GM23338 (cell line): Measurements from ENCODE around the gene EVI5L. TPM values are rescaled to one million over a fixed set of nuclear protein-coding genes. Genes with fewer than 3 reads are reported as not detected.

Source experiments
- ATAC-seq: fragments of 200-7000 bp; cut with Tn5 transposase; 3 replicates; pipeline ENCODE4 v1.9.1; 2020
- DNase-seq: peaks from one replicate; pipeline ENCODE4 v3.0.0-alpha.2; 2015; ENCODE audit warnings: low spot score
- H2AFZ ChIP-seq: fragments of 200-600 bp; sonication (generic); 2 replicates; pipeline ENCODE4 v1.8.0; 2016; ENCODE audit warnings: antibody characterized with exemption, mild to moderate bottlenecking, moderate library complexity
- H3F3A ChIP-seq: fragments of 200-600 bp; sonication (generic); replicated peaks from 2 replicates; pipeline ENCODE4 v1.8.0; 2017; ENCODE audit warnings: antibody characterized with exemption, mixed run types, low read depth
- H3K27ac ChIP-seq: fragments of 200-600 bp; sonication (generic); 2 replicates; pipeline ENCODE4 v1.6.1; 2016; ENCODE audit warnings: low read depth
- H3K27me3 ChIP-seq: fragments of 200-600 bp; sonication (generic); 2 replicates; pipeline ENCODE4 v1.8.0; 2016; ENCODE audit warnings: mild to moderate bottlenecking, mixed run types, moderate library complexity; ENCODE audit not compliant: insufficient read depth
- H3K36me3 ChIP-seq: fragments of 200-600 bp; sonication (generic); 2 replicates; pipeline ENCODE4 v1.8.0; 2016; ENCODE audit warnings: mild to moderate bottlenecking; ENCODE audit not compliant: insufficient read depth
- H3K4me1 ChIP-seq: fragments of 200-600 bp; sonication (generic); 2 replicates; pipeline ENCODE4 v1.8.0; 2016; ENCODE audit warnings: mild to moderate bottlenecking, moderate library complexity; ENCODE audit not compliant: insufficient read depth
- H3K4me2 ChIP-seq: fragments of 200-600 bp; sonication (generic); 2 replicates; pipeline ENCODE4 v1.7.1; 2017; ENCODE audit warnings: mixed run types
- H3K4me3 ChIP-seq: fragments of 200-600 bp; sonication (generic); 2 replicates; pipeline ENCODE4 v1.6.1; 2016; ENCODE audit warnings: mixed run types
- H3K79me2 ChIP-seq: fragments of 200-600 bp; sonication (generic); replicated peaks from 2 replicates; pipeline ENCODE4 v1.8.0; 2017; ENCODE audit warnings: mild to moderate bottlenecking; ENCODE audit not compliant: insufficient read depth
- H3K9me2 ChIP-seq: fragments of 200-600 bp; sonication (generic); 2 replicates; pipeline ENCODE4 v1.8.0; 2017; ENCODE audit not compliant: insufficient read depth
- H4K20me1 ChIP-seq: fragments of 200-600 bp; sonication (generic); replicated peaks from 2 replicates; pipeline ENCODE4 v1.8.0; 2017; ENCODE audit warnings: mild to moderate bottlenecking; ENCODE audit not compliant: insufficient read depth
- H3K27ac Mint-ChIP-seq: 2 replicates; pipeline ENCODE4 v1.8.0; 2020; ENCODE audit warnings: inconsistent platforms, mild to moderate bottlenecking, moderate library complexity, mixed read lengths
- H3K27me3 Mint-ChIP-seq: 3 replicates; pipeline ENCODE4 v1.8.0; 2022; ENCODE audit warnings: low read depth, mild to moderate bottlenecking, moderate library complexity, mixed read lengths, inconsistent platforms; ENCODE audit not compliant: insufficient read depth, poor library complexity
- H3K36me3 Mint-ChIP-seq: 3 replicates; pipeline ENCODE4 v1.8.0; 2021; ENCODE audit warnings: low read depth, mild to moderate bottlenecking, inconsistent platforms, moderate library complexity, mixed read lengths
- H3K4me1 Mint-ChIP-seq: 3 replicates; pipeline ENCODE4 v1.8.0; 2020; ENCODE audit warnings: mild to moderate bottlenecking, inconsistent platforms, mixed read lengths
- H3K4me3 Mint-ChIP-seq: 3 replicates; pipeline ENCODE4 v1.8.0; 2021; ENCODE audit warnings: moderate library complexity, mild to moderate bottlenecking, inconsistent platforms, mixed read lengths
- H3K9me3 Mint-ChIP-seq: 3 replicates; pipeline ENCODE4 v1.8.0; 2020; ENCODE audit warnings: moderate library complexity, mild to moderate bottlenecking, inconsistent platforms, mixed read lengths
- CREB1 ChIP-seq: fragments of 250-450 bp; sonication (Bioruptor Pico); IDR thresholded peaks from 2 replicates; pipeline ENCODE4 v1.5.0; 2020; ENCODE audit warnings: low read depth, mild to moderate bottlenecking, moderate library complexity
- EZH2 ChIP-seq: fragments of 200-600 bp; sonication (generic); IDR thresholded peaks from one replicate; pipeline ENCODE4 v1.8.0; 2017; ENCODE audit warnings: antibody characterized with exemption, mild to moderate bottlenecking, low read depth; ENCODE audit not compliant: unreplicated experiment
- JUNB ChIP-seq: IDR thresholded peaks from one replicate; pipeline ENCODE4 v1.6.1; 2016; ENCODE audit warnings: antibody characterized with exemption; ENCODE audit not compliant: unreplicated experiment
- NANOG ChIP-seq: IDR thresholded peaks from 2 replicates; pipeline ENCODE4 v1.6.1; 2016; ENCODE audit warnings: antibody characterized with exemption, borderline replicate concordance
- POLR2AphosphoS5 ChIP-seq: IDR thresholded peaks from 2 replicates; pipeline ENCODE4 v1.6.1; 2016; ENCODE audit warnings: antibody characterized with exemption, low read depth
- STAT1 ChIP-seq: IDR thresholded peaks from one replicate; pipeline ENCODE4 v1.6.1; 2016; ENCODE audit warnings: antibody characterized with exemption; ENCODE audit not compliant: unreplicated experiment
- ZNF114 ChIP-seq: fragments of 250-450 bp; sonication (Bioruptor Pico); IDR thresholded peaks from 2 replicates; pipeline ENCODE4 v1.5.0; 2020; ENCODE audit warnings: mild to moderate bottlenecking, moderate library complexity
- ZNF331 ChIP-seq: fragments of 250-450 bp; sonication (Bioruptor Pico); IDR thresholded peaks from 2 replicates; pipeline ENCODE4 v1.5.0; 2020; ENCODE audit warnings: low read depth, mild to moderate bottlenecking, moderate library complexity
- polyA plus RNA-seq: library from polyadenylated mRNA; unstranded; fragments of >200 nt; fragmentation: Nextera tagmentation; extraction: Ambion mirVana; gene quantifications from 2 replicates; pipeline ENCODE4 v1.2.1, GENCODE V29; 2016
- total RNA-seq: library from RNA; depleted of rRNA; stranded (reverse); fragments of >200 nt; shearing (Covaris generic); gene quantifications from 2 replicates; pipeline ENCODE4 v1.2.3, GENCODE V29; 2014
- TF ChIP-seq, protein P1 (sequence below): IDR thresholded peaks from one replicate; pipeline ENCODE4 v1.6.1; 2018; ENCODE audit warnings: antibody characterized with exemption; ENCODE audit not compliant: unreplicated experiment
- TF ChIP-seq, protein P2 (sequence below): IDR thresholded peaks from 2 replicates; pipeline ENCODE4 v1.6.1; 2016; ENCODE audit warnings: antibody characterized with exemption
- TF ChIP-seq, protein P3 (sequence below): fragments of 250-450 bp; sonication (Bioruptor Pico); IDR thresholded peaks from 2 replicates; pipeline ENCODE4 v1.5.0; 2020; ENCODE audit warnings: mild to moderate bottlenecking, moderate library complexity
- TF ChIP-seq, protein P4 (sequence below), 2 experiments: fragments of 200-600 bp in 1 of 2; sonication (generic) in 1 of 2; conservative IDR thresholded peaks; 2 replicates each; pipeline versions ENCODE4 v1.5.1 to v1.6.1; 2016 to 2017; ENCODE audit warnings: antibody characterized with exemption in 2 of 2, low read depth in 2 of 2, mild to moderate bottlenecking in 2 of 2, moderate library complexity in 1 of 2

Gene EVI5L
- total and polyA plus RNA-seq, 2 experiments from 2014 or later: 4.5 to 16.2 TPM

DNA sequence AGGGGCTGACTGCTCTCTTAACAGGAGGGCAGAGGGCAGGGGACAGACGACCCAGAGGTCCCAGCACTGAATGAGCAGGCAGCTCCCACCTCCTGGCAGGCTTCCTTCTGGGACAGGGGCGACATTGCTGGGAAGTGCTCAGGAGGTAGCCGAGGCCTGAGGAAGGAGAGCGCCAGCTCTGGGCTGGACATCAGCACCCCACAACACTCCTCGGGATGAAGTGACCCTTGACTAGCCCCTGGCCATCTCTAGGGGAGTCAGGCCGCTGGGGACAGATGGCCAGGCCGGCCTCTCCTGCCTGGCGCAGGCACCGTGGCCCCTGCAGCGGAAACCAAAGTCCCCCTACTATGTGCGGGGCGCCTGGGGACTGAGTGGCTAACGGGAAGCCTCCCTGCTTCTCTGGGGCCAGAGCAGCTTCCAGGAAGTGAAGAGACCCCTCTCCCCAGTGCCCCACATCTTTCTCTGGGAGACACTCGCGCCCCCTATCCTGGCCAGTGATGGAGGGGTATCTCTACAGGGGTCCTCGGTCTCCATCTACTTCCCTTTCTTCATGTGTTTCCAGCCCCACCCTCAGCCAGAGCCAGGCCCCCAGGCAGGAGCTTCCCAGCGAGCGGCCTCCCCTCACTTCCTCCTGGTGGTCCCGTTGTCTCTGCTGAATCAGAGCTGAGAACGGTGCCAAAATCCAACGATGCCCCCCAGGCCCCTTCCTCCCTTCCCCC lies 34.1 kb downstream of the EVI5L start:
- Histone ChIP-seq H3K4me1 (peaks cover 32% of the 10 kb centered on the region), H3K9me2 (no peaks in the 10 kb centered on the region), H3K36me3 (no peaks in the 10 kb centered on the region), H3K27me3 (peaks cover 67% of the 10 kb centered on the region), H3K79me2 (no peaks in the 10 kb centered on the region), H4K20me1 (no peaks in the 10 kb centered on the region), H3K4me3 (peak overlapping the region; percentile 67), H2AFZ (no peak overlapping the region), H3F3A (0 out of 2 replicates have a peak, but pooled peaks cover 8% of the 10 kb centered on the region), H3K4me2 (peak overlapping the region; percentile 84), H3K27ac (no peak overlapping the region)
- TF ChIP-seq, protein P1, sequence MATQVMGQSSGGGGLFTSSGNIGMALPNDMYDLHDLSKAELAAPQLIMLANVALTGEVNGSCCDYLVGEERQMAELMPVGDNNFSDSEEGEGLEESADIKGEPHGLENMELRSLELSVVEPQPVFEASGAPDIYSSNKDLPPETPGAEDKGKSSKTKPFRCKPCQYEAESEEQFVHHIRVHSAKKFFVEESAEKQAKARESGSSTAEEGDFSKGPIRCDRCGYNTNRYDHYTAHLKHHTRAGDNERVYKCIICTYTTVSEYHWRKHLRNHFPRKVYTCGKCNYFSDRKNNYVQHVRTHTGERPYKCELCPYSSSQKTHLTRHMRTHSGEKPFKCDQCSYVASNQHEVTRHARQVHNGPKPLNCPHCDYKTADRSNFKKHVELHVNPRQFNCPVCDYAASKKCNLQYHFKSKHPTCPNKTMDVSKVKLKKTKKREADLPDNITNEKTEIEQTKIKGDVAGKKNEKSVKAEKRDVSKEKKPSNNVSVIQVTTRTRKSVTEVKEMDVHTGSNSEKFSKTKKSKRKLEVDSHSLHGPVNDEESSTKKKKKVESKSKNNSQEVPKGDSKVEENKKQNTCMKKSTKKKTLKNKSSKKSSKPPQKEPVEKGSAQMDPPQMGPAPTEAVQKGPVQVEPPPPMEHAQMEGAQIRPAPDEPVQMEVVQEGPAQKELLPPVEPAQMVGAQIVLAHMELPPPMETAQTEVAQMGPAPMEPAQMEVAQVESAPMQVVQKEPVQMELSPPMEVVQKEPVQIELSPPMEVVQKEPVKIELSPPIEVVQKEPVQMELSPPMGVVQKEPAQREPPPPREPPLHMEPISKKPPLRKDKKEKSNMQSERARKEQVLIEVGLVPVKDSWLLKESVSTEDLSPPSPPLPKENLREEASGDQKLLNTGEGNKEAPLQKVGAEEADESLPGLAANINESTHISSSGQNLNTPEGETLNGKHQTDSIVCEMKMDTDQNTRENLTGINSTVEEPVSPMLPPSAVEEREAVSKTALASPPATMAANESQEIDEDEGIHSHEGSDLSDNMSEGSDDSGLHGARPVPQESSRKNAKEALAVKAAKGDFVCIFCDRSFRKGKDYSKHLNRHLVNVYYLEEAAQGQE: no peak
- TF ChIP-seq JUNB: no peak
- TF ChIP-seq, protein P2, sequence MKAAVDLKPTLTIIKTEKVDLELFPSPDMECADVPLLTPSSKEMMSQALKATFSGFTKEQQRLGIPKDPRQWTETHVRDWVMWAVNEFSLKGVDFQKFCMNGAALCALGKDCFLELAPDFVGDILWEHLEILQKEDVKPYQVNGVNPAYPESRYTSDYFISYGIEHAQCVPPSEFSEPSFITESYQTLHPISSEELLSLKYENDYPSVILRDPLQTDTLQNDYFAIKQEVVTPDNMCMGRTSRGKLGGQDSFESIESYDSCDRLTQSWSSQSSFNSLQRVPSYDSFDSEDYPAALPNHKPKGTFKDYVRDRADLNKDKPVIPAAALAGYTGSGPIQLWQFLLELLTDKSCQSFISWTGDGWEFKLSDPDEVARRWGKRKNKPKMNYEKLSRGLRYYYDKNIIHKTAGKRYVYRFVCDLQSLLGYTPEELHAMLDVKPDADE: no peak
- TF ChIP-seq CREB1 (CRISPR knock-in tag): no peak
- TF ChIP-seq, protein P3, sequence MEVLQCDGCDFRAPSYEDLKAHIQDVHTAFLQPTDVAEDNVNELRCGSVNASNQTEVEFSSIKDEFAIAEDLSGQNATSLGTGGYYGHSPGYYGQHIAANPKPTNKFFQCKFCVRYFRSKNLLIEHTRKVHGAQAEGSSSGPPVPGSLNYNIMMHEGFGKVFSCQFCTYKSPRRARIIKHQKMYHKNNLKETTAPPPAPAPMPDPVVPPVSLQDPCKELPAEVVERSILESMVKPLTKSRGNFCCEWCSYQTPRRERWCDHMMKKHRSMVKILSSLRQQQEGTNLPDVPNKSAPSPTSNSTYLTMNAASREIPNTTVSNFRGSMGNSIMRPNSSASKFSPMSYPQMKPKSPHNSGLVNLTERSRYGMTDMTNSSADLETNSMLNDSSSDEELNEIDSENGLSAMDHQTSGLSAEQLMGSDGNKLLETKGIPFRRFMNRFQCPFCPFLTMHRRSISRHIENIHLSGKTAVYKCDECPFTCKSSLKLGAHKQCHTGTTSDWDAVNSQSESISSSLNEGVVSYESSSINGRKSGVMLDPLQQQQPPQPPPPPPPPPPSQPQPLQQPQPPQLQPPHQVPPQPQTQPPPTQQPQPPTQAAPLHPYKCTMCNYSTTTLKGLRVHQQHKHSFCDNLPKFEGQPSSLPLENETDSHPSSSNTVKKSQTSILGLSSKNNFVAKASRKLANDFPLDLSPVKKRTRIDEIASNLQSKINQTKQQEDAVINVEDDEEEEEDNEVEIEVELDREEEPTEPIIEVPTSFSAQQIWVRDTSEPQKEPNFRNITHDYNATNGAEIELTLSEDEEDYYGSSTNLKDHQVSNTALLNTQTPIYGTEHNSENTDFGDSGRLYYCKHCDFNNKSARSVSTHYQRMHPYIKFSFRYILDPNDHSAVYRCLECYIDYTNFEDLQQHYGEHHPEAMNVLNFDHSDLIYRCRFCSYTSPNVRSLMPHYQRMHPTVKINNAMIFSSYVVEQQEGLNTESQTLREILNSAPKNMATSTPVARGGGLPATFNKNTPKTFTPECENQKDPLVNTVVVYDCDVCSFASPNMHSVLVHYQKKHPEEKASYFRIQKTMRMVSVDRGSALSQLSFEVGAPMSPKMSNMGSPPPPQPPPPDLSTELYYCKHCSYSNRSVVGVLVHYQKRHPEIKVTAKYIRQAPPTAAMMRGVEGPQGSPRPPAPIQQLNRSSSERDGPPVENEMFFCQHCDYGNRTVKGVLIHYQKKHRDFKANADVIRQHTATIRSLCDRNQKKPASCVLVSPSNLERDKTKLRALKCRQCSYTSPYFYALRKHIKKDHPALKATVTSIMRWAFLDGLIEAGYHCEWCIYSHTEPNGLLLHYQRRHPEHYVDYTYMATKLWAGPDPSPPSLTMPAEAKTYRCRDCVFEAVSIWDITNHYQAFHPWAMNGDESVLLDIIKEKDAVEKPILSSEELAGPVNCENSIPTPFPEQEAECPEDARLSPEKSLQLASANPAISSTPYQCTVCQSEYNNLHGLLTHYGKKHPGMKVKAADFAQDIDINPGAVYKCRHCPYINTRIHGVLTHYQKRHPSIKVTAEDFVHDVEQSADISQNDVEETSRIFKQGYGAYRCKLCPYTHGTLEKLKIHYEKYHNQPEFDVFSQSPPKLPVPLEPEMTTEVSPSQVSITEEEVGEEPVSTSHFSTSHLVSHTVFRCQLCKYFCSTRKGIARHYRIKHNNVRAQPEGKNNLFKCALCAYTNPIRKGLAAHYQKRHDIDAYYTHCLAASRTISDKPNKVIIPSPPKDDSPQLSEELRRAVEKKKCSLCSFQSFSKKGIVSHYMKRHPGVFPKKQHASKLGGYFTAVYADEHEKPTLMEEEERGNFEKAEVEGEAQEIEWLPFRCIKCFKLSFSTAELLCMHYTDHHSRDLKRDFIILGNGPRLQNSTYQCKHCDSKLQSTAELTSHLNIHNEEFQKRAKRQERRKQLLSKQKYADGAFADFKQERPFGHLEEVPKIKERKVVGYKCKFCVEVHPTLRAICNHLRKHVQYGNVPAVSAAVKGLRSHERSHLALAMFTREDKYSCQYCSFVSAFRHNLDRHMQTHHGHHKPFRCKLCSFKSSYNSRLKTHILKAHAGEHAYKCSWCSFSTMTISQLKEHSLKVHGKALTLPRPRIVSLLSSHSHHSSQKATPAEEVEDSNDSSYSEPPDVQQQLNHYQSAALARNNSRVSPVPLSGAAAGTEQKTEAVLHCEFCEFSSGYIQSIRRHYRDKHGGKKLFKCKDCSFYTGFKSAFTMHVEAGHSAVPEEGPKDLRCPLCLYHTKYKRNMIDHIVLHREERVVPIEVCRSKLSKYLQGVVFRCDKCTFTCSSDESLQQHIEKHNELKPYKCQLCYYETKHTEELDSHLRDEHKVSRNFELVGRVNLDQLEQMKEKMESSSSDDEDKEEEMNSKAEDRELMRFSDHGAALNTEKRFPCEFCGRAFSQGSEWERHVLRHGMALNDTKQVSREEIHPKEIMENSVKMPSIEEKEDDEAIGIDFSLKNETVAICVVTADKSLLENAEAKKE (CRISPR knock-in tag): no peak
- TF ChIP-seq ZNF114 (CRISPR knock-in tag): no peak
- no peak for TF ChIP-seq POLR2AphosphoS5
- no peak for TF ChIP-seq STAT1
- TF ChIP-seq NANOG: no peak
- TF ChIP-seq, protein P4, sequence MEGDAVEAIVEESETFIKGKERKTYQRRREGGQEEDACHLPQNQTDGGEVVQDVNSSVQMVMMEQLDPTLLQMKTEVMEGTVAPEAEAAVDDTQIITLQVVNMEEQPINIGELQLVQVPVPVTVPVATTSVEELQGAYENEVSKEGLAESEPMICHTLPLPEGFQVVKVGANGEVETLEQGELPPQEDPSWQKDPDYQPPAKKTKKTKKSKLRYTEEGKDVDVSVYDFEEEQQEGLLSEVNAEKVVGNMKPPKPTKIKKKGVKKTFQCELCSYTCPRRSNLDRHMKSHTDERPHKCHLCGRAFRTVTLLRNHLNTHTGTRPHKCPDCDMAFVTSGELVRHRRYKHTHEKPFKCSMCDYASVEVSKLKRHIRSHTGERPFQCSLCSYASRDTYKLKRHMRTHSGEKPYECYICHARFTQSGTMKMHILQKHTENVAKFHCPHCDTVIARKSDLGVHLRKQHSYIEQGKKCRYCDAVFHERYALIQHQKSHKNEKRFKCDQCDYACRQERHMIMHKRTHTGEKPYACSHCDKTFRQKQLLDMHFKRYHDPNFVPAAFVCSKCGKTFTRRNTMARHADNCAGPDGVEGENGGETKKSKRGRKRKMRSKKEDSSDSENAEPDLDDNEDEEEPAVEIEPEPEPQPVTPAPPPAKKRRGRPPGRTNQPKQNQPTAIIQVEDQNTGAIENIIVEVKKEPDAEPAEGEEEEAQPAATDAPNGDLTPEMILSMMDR (conservative IDR thresholded peaks at IDR 0.05; ENCODE audit: low read depth in 2 of 2): no peak
- TF ChIP-seq ZNF331 (CRISPR knock-in tag): no peak
- no peak for TF ChIP-seq EZH2
- H3K9me3 Mint-ChIP-seq: no peaks in the 10 kb centered on the region
- no peak for DNase-seq
- peak overlapping the region; percentile 62; the same call in 1 of the 3 replicates for H3K4me3 Mint-ChIP-seq
- ATAC-seq: no peak
- H3K36me3 Mint-ChIP-seq: no peaks in the 10 kb centered on the region
- H3K27ac Mint-ChIP-seq: no peak overlapping the region
- H3K27me3 Mint-ChIP-seq: peaks cover 54% of the 10 kb centered on the region
- H3K4me1 Mint-ChIP-seq: peaks cover 21% of the 10 kb centered on the region
